Hepatocyte (in vitro differentiated cells): ENCODE measurements around the gene MIS18A. TPM values are rescaled to one million over a fixed set of nuclear protein-coding genes. Genes with fewer than 3 reads are reported as not detected.

ENCODE experiments used
- DNase-seq: peaks from one replicate; pipeline ENCODE4 v3.0.0-alpha.2; 2016; ENCODE audit warnings: low spot score
- H2AFZ ChIP-seq: fragments of 200-600 bp; sonication (generic); 2 replicates; pipeline ENCODE4 v1.6.0; 2016; ENCODE audit warnings: antibody characterized with exemption, mild to moderate bottlenecking
- H3K27ac ChIP-seq: fragments of 200-600 bp; sonication (generic); 2 replicates; pipeline ENCODE4 v1.5.1; 2016; ENCODE audit warnings: mild to moderate bottlenecking
- H3K27me3 ChIP-seq: fragments of 200-600 bp; sonication (generic); 2 replicates; pipeline ENCODE4 v1.6.1; 2016
- H3K36me3 ChIP-seq: fragments of 200-600 bp; sonication (generic); replicated peaks from 2 replicates; pipeline ENCODE4 v1.5.1; 2016; ENCODE audit warnings: low read depth; ENCODE audit not compliant: insufficient read depth
- H3K4me1 ChIP-seq: fragments of 200-600 bp; sonication (generic); 2 replicates; pipeline ENCODE4 v1.5.1; 2016; ENCODE audit warnings: mild to moderate bottlenecking, moderate library complexity; ENCODE audit not compliant: insufficient read depth
- H3K4me2 ChIP-seq: fragments of 200-600 bp; sonication (generic); 2 replicates; pipeline ENCODE4 v1.6.0; 2016
- H3K4me3 ChIP-seq: fragments of 200-600 bp; sonication (generic); 2 replicates; pipeline ENCODE4 v1.5.1; 2016; ENCODE audit warnings: mild to moderate bottlenecking
- H3K79me2 ChIP-seq: fragments of 200-600 bp; sonication (generic); 2 replicates; pipeline ENCODE4 v1.6.0; 2017; ENCODE audit warnings: mild to moderate bottlenecking
- H3K9me2 ChIP-seq: fragments of 200-600 bp; sonication (generic); replicated peaks from 2 replicates; pipeline ENCODE4 v1.6.0; 2017; ENCODE audit warnings: mild to moderate bottlenecking; ENCODE audit not compliant: insufficient read depth
- H3K9me3 ChIP-seq: fragments of 200-600 bp; sonication (generic); 2 replicates; pipeline ENCODE4 v1.5.1; 2016; ENCODE audit warnings: low read depth, mild to moderate bottlenecking
- H4K20me1 ChIP-seq: fragments of 200-600 bp; sonication (generic); 2 replicates; pipeline ENCODE4 v1.6.0; 2016; ENCODE audit warnings: mild to moderate bottlenecking; ENCODE audit not compliant: insufficient read depth, poor library complexity, severe bottlenecking
- CTCF ChIP-seq: fragments of 200-600 bp; sonication (generic); IDR thresholded peaks from 2 replicates; pipeline ENCODE4 v1.5.1; 2016; ENCODE audit warnings: antibody characterized with exemption, mild to moderate bottlenecking; ENCODE audit not compliant: poor library complexity
- EZH2 ChIP-seq: fragments of 200-600 bp; sonication (generic); IDR thresholded peaks from 2 replicates; pipeline ENCODE4 v1.6.1; 2016; ENCODE audit warnings: antibody characterized with exemption, mild to moderate bottlenecking, borderline replicate concordance
- EZH2phosphoT487 ChIP-seq: fragments of 200-600 bp; sonication (generic); IDR thresholded peaks from one replicate; pipeline ENCODE4 v1.6.1; 2018; ENCODE audit warnings: antibody characterized with exemption, mild to moderate bottlenecking, low read depth, moderate library complexity; ENCODE audit not compliant: unreplicated experiment, severe bottlenecking
- WGBS: methylation state at CpG from one replicate; pipeline ENCODE4 v1.1.6; 2016; ENCODE audit warnings: low lambda C conversion rate; ENCODE audit errors: missing lambda C conversion rate; 5-methylcytosine and 5-hydroxymethylcytosine counted together
- polyA plus RNA-seq: library from polyadenylated mRNA; unstranded; fragments of >200 nt; fragmentation: Nextera tagmentation; extraction: Ambion mirVana; gene quantifications from 2 replicates; pipeline ENCODE4 v1.2.1, GENCODE V29; 2016
- total RNA-seq: library from RNA; depleted of rRNA; stranded (reverse); fragments of >200 nt; gene quantifications from 2 replicates; pipeline ENCODE4 v1.2.3, GENCODE V29; 2014

MIS18A gene, protein sequence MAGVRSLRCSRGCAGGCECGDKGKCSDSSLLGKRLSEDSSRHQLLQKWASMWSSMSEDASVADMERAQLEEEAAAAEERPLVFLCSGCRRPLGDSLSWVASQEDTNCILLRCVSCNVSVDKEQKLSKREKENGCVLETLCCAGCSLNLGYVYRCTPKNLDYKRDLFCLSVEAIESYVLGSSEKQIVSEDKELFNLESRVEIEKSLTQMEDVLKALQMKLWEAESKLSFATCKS
- total RNA-seq (7.6 and 9.4 TPM in 2 replicates), polyA plus RNA-seq (7.7 and 11.2 TPM in 2 replicates)

GRCh38 chr21:32278518-32279376 is at the start of gene MIS18A:
TSS of gene MIS18A (minus strand) at chr21:32279049. CDS start at chr21:32279014, 35 bp downstream.
- Histone ChIP-seq H2AFZ (peak within 1 kb of the TSS; percentile 60), H3K27me3 (no peaks in the 10 kb centered on the region), H3K36me3 (no peaks in the 10 kb centered on the region), H3K79me2 (peaks cover 17% of the 10 kb centered on the region), H3K4me1 (peaks cover 12% of the 10 kb centered on the region), H4K20me1 (no peaks in the 10 kb centered on the region), H3K4me2 (peak within 1 kb of the TSS; percentile 92), H3K4me3 (peak within 1 kb of the TSS; percentile 51), H3K9me2 (no peaks in the 10 kb centered on the region), H3K27ac (peak within 1 kb of the TSS; percentile 58), H3K9me3 (no peaks in the 10 kb centered on the region)
- no peak for TF ChIP-seq CTCF
- TF ChIP-seq EZH2 = no peak
- TF ChIP-seq EZH2phosphoT487 = no peak
- under 1% methylated on average over 59 of the region's 69 CpGs for WGBS
- DNase-seq = peak; percentile 98

DNA sequence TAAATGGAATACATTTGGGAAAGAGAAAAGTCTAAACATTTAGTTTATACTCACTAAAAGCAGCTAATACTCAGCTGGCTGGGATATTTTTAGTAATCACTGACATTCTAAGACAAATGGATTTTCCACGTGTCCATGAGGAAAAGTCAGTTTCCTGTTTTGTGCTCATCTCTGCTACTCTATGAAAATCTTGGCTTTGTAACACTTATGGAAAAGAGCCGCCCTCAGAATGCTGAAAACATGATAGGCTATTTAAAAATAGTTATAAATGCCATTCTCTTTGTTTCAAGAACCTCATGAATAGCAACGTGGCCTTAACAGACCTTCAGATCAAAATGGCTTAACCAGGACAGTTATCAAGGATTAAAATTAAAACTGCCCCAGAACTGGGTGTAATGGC is 49.7 kb upstream of the MIS18A start:
- H3K27ac ChIP-seq = no peak overlapping the region
- no peak overlapping the region for H2AFZ ChIP-seq
- DNase-seq = no peak
- no peaks in the 10 kb centered on the region for H3K9me3 ChIP-seq
- H3K4me1 ChIP-seq = no peaks in the 10 kb centered on the region
- no peaks in the 10 kb centered on the region for H3K27me3 ChIP-seq
- no peaks in the 10 kb centered on the region for H3K36me3 ChIP-seq
- H4K20me1 ChIP-seq = no peaks in the 10 kb centered on the region
- no peaks in the 10 kb centered on the region for H3K9me2 ChIP-seq
- no peaks in the 10 kb centered on the region for H3K79me2 ChIP-seq
- H3K4me3 ChIP-seq = no peak overlapping the region
- 85% methylated on average over 3 of the region's 3 CpGs for WGBS
- H3K4me2 ChIP-seq = no peak overlapping the region
- no peak for TF ChIP-seq CTCF
- no peak for TF ChIP-seq EZH2
- TF ChIP-seq EZH2phosphoT487 = no peak

- Histone ChIP-seq H3K36me3 (no peaks in the 10 kb centered on the region), H4K20me1 (no peaks in the 10 kb centered on the region), H3K4me2 (no peak overlapping the region), H3K4me1 (no peaks in the 10 kb centered on the region), H3K27ac (no peak overlapping the region), H3K9me2 (no peaks in the 10 kb centered on the region), H3K79me2 (no peaks in the 10 kb centered on the region), H3K4me3 (no peak overlapping the region), H2AFZ (no peak overlapping the region), H3K27me3 (no peaks in the 10 kb centered on the region), H3K9me3 (no peaks in the 10 kb centered on the region)
- TF ChIP-seq EZH2 (no peak), CTCF (no peak), EZH2phosphoT487 (no peak)
- 96% methylated on average over 8 of the region's 8 CpGs for WGBS
- DNase-seq = no peak
Measured at GRCh38 chr21:32325706-32326105, 46.9 kb upstream of the MIS18A start.
